ENCODE data around the gene NME3. TPM values are rescaled to one million over a fixed set of nuclear protein-coding genes. Genes with fewer than 3 reads are reported as not detected.

NME3 gene
- total RNA-seq, 1 experiment from 2014 or later = 28.0 TPM

- DNase-seq (ENCODE audit: low read depth) = no peak
Measured at GRCh38 chr16:1793578-1794220, 22.4 kb upstream of the NME3 start, which contains the start of gene IGFALS. Gene IGFALS, minus strand, starts transcription at chr16:1793705. Its CDS starts 53 bp downstream, at chr16:1793652.

- no peak for DNase-seq (ENCODE audit: low read depth)
Measured at GRCh38 chr16:1792836-1793577, 21.7 kb upstream of the NME3 start.

GRCh38 chr16:1791943-1792812, 20.8 kb upstream of the NME3 start:
- DNase-seq (ENCODE audit: low read depth) = peak; percentile 0

GRCh38 chr16:1791256-1791942, 20.1 kb upstream of the NME3 start:
- DNase-seq (ENCODE audit: low read depth) = peak; percentile 2

GRCh38 chr16:1790611-1791255, 19.4 kb upstream of the NME3 start:
- DNase-seq (ENCODE audit: low read depth) = no peak

- peak; percentile 0 for DNase-seq (ENCODE audit: low read depth)
Measured at GRCh38 chr16:1790261-1790610, 18.9 kb upstream of the NME3 start.

GRCh38 chr16:1789643-1790045, 18.3 kb upstream of the NME3 start:
- DNase-seq (ENCODE audit: low read depth) = peak; percentile 0

GRCh38 chr16:1788708-1789100, 17.4 kb upstream of the NME3 start:
- peak; percentile 1 for DNase-seq (ENCODE audit: low read depth)

- DNase-seq (ENCODE audit: low read depth) = peak; percentile 0
Measured at GRCh38 chr16:1788095-1788707, 16.9 kb upstream of the NME3 start.

- DNase-seq (ENCODE audit: low read depth) = peak; percentile 1
Measured at GRCh38 chr16:1787322-1788094, 16.2 kb upstream of the NME3 start.

- peak; percentile 0 for DNase-seq (ENCODE audit: low read depth)
Measured at GRCh38 chr16:1787056-1787321, 15.6 kb upstream of the NME3 start.

- peak; percentile 2 for DNase-seq (ENCODE audit: low read depth)
Measured at GRCh38 chr16:1786242-1787055, 15.1 kb upstream of the NME3 start.

- no peak for DNase-seq (ENCODE audit: low read depth)
Measured at GRCh38 chr16:1785846-1786170, 14.5 kb upstream of the NME3 start.

GRCh38 chr16:1784977-1785845, 13.9 kb upstream of the NME3 start:
- DNase-seq (ENCODE audit: low read depth) = peak; percentile 0

GRCh38 chr16:1782408-1783264, 11.3 kb upstream of the NME3 start, which contains the start of the genes NUBP2 and SPSB3:
Gene NUBP2, plus strand, starts transcription at chr16:1782960. Its CDS starts 61 bp downstream, at chr16:1783021.
Gene SPSB3, minus strand, starts transcription at chr16:1782571. Its CDS starts 1,088 bp downstream, at chr16:1781483.
- peak; percentile 100 for DNase-seq (ENCODE audit: low read depth)

- DNase-seq (ENCODE audit: low read depth) = peak; percentile 27
Measured at GRCh38 chr16:1781758-1782407, 10.5 kb upstream of the NME3 start.

- no peak for DNase-seq (ENCODE audit: low read depth)
Measured at GRCh38 chr16:1781254-1781653, 9.9 kb upstream of the NME3 start.
